HG03432 (cell line): ENCODE measurements around the gene SLC15A3.

ENCODE experiments used
- ATAC-seq: cut with Tn5 transposase; IDR thresholded peaks from one replicate; pipeline ENCODE4 v1.9.1; 2021; ENCODE audit warnings: mild to moderate bottlenecking, moderate library complexity; ENCODE audit not compliant: unreplicated experiment

The SLC15A3 gene

DNA sequence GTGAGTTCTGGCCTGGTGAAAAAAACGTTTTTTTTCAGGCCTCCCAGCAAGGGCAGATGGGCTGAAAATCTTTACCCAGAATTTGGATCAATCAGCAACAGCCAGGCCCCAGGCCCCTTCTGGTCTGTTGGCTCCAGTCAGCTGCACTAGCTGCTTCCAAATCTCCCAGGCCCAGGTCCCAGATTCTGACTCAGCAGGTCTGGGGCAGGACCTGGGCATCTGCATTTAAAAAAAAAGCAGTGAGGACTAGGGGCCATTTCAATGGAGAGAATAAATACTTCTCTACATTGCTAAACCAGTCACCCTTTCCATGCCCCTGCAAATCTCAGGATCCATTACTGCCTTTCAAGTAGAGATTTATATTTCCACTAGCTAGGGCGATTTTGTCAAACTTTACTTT lies 4.3 kb downstream of the SLC15A3 start:
- no peak for ATAC-seq

DNA sequence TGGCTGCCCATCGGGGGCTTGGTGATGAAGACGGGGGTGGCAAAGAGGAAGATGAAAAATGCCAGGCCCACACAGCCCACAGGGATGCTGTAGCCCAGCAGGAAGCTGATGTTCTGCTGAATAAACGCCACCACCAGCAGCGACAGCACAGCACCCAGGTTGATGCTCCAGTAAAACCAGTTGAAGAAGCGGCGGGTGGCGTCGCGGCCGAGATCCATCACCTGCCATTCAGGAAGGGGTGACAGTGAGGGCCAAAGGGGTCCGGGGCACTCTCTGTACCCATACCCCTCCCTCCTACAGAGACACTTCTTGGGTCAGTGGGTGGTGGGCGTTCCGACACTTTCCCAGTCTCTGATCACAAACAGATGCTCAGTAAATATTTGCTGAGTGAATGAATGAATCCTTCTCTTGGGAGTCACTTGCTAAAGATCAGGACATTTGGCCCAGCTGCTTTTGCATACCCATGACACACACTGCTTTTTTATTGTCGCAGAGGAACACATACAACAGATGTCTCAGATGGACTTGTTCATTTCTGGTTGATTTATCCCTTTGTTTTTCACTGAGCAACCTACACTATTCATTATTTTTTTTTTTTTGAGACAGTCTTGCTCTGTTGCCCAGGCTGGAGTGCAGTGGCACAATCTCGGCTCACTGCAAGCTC lies 5.2 kb downstream of the SLC15A3 start:
- ATAC-seq: no peak

DNA sequence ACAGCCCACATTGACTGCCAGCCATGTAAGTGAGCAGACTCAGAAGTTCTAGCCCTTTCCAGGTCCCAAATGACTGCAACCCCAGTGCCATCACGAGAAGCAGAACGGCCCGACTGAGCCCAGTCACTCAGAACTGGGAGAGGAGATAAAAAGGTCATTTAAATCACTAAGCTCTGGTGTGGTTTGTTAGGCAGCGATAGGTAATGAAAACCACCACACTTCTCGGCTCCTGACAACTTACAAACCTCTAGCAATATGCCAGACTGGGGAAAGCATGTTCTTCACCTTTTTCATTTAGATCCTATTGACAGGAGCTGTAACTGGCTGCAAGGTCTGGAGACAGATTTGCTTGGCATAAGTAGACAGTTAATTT lies 6.7 kb downstream of the SLC15A3 start:
- ATAC-seq: no peak

DNA sequence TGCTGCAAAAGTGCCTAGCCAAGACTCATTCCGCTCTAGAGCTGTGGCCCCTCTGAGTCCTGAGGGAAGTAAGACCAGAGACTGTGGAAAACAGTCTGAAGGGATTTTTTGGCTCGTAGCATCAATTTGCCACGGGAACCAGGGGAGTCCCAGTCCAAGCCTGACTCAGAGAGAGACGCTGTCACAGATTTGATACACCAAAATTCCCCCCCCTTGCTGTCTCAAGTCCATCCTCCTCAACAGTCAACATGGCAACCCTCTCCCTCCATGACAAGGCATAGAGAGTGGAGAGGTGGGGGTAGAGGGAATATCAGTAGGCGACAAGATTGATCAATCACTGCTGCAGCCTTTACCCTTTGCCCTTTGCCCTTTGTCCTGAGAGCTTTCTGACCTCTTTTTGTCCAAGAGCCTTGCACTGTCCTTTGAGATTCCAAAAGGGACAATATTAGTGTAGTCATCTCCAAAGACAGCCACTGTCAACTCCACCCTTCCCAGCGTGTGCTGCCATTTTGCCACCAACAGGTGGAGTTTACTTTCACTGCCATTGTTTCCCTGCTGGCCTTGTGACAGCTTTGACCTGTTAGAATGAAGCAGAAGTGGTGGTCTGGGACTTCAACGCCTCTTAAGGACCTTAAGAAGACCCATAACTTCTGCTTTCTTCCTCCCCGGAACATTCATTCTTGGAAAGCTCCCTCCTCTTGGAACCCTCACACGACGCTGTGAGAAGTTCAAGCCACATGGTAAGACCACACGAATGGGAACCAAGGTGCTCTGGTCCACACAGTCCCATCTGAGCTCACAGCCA lies 7.3 kb downstream of the SLC15A3 start:
- ATAC-seq: no peak

DNA sequence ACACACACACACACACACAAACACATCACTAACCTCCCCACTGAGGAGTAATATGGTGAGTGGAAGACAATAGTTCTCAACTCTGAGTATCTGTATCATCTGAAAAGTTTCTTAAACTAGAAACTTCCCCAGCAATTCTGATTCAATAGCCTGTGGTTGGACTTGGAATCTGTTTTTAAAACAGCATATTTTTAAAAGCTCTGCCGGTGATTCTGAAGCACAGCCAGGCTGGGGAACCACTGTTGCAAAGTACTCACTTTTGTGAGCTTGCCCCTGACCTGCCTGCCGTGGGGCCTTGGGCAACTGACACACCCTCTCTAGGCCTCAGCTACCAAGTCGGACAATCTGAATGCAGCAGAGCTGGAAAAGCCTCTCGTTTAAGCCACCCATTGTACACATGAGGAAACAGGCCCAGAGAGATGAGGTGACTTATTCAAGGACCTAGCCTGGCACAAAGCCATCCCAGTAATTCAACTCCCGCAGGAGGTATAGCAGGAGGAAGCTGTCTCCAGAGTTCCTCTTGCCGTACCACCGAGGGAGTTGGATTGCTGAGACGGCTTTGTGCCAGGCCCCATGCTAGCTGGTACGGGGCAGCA lies 8.9 kb downstream of the SLC15A3 start:
- ATAC-seq: no peak

DNA sequence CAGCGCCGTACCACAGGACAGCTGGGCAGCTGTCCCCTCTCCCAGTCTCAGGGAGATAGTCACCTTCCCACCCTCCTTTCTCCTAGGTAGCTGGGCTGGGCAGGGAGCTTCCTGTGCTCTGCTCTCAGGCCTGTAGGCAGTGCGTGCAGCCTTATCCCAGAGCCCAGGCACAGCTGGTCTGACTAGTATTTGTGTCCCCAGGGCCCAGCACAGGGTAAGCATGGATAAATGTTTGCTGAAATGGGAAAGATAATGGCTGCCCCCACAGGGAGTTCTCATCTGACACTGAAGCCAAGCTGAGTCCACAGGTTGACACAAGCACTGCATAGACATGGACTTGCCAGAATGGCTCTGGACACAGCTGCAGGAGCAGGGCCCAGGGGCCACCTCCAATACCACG lies 9.8 kb downstream of the SLC15A3 start:
- no peak for ATAC-seq

DNA sequence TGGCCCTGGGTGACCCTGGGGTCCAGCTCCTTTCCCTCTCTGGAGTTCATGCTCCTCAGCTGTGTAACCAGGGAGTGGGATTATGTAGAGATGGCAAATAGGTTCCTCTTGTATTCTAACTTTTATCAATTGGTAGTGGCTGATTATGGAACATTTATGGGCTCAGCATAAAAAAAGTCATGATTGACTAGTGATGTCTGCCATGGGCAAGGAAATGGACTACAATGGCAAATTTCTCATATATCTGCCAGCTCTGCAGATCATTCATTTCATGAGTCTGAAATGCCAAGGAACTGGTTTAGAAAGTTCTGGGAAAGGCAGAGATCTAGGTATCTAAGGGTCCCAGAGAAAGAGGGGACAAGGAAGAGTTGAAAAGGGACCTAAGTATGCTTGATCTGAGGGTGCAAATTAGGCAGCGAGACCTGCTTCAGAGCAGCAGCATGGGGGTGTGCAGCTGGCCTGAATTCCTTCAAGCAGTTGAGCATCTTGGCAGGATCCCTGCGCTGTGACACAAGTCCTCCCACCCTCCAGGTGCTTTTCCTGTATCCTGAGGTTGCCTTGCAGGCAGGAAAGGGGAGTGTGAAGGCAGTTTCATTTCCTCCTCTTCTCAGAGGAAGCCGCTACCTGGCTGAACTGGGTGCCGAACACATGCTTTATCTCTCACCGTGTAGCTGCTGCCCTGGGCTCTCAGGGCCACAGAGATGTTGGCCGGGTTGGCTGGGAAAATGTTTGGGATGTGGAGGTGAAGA lies 10.4 kb downstream of the SLC15A3 start:
- no peak for ATAC-seq

DNA sequence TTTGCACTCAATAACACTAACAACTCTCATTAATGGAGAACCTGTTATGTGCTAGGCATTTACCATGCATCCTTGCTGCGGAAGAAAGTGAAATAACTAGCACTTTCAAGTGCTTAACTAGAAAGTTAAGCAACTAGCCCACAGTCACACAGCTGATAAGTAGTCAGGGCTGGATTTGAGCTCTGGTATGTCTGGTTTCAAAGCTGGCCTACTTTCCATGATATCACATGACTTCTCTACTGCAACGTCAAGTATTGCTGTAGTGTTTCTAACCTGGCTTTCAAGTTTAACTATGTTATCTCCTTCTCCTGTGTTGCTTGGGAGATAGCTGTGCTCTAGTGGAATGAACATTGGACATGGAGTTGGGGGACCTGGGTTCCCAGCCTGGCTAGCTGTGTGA lies 12.1 kb downstream of the SLC15A3 start:
- no peak for ATAC-seq

DNA sequence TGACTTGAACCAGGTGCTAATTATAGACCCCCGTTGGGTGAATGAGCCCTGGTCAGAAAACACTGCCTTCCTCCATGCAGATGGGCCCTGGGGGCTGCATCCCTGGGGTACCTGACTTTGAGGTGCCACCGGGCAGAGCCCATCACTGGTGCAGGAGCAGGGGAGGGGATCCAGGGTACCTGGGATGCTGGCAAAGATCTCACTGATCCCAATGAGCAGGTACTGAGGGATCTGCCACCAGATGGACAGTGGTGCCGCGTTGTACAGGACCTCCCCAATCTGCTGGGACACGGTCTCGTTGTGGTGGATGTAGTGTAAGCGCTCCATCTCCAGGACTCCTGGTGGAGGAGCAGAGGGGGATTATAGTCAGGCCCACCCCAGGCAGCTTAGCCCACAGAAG lies 12.7 kb downstream of the SLC15A3 start:
- no peak for ATAC-seq

DNA sequence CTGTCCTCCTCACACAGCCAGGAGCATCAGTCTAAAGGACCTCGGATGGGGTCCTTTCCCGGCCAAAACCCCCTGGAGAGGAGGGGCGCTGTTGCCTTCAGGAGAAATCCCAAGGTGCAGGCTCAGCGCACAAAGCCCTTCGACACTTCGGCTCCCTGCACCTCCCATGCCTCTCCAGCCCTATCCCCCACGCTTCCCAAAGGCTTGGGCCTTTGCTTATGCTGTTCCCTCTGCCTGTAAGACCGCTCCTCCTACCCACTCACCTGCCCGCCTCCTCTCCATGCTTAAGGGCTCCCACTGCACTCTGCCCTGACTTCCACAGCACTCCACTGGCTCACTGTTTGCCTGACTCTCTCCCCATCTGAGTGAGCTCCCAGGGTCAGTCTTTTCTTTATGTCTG lies 13.5 kb downstream of the SLC15A3 start:
- no peak for ATAC-seq

DNA sequence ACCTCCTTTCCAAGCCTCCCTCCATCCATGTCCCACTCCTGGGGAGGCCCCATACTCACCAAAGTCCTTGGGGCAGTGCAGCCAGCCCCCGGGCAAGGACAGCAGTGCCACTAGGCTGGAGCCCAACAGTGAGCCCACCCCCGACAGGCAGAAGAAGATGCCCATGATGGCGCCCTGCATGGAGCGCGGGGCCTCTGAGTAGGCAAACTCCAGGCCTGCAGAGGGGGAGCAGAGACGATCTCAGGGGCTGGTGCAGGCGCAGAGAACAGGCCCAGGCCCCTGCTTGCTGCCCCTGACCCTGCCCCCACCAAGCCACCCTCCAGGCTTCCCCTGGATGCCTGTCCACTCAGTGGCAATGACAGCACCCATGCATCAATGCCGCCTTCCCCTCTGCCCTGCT lies 14.2 kb downstream of the SLC15A3 start:
- ATAC-seq: no peak

DNA sequence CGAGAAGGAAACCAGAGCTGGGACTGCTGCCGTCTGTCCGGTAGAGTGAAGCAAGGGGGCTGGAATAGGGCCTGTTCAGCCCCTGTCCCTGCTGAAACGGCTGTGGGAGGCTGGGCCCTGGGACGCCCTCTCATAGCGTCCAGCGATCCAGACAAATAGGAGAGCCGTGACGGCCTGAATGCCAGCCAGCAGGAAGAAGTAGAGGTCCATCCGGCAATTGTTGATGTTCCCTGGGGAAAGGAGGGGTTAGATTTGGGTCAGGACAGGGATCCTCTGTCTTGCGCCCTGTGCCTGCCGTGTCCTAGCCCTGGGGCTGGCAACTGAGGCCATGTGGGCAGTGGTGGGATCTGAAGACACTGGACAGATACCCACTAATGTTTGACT lies 14.8 kb downstream of the SLC15A3 start:
- no peak for ATAC-seq

DNA sequence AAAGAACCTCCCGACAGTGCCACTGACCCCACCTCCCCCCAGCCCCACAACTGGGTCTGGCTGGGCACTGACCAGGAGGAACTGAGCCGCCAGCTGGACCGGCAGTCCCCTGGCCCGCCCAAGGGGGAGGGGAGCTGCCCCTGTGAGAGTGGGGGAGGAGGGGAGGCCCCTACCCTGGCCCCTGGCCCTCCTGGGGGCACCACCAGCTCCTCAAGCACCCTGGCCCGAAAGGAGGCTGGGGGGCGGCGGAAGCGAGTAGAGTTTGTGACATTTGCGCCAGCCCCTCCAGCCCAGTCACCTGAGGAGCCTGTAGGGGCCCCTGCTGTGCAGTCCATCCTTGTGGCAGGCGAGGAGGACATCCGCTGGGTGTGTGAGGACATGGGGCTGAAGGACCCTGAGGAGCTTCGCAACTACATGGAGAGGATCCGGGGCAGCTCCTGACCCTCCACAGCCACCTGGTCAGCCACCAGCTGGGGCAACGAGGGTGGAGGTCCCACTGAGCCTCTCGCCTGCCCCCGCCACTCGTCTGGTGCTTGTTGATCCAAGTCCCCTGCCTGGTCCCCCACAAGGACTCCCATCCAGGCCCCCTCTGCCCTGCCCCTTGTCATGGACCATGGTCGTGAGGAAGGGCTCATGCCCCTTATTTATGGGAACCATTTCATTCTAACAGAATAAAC lies 15.4 kb downstream of the SLC15A3 start:
- ATAC-seq: no peak

DNA sequence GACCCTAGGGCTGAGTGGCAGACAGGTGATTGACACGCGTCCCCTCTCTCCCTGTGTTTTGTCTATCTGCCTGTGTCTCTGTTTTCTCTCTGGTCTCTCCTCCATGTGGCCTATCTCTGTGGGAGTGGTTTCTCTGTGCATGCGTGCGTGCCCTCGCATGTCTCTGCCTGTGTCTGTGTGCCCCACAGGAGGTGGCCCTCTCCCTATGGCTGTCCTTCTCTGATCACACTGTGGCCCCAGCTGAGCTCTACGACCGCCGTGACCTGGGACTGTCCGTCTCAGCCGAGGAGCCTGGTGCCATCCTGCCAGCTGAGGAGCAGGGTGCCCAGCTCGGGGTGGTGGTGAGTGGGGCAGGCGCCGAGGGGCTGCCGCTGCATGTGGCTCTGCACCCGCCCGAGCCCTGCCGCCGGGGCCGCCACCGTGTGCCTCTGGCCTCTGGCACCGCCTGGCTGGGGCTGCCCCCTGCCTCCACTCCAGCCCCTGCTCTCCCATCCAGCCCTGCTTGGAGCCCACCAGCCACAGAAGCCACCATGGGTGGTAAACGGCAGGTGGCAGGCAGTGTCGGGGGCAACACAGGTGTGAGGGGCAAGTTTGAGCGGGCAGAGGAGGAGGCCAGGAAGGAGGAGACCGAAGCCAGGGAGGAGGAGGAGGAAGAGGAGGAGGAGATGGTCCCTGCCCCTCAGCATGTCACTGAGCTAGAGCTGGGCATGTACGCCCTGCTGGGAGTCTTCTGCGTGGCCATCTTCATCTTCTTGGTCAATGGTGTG lies 16.1 kb downstream of the SLC15A3 start:
- no peak for ATAC-seq

DNA sequence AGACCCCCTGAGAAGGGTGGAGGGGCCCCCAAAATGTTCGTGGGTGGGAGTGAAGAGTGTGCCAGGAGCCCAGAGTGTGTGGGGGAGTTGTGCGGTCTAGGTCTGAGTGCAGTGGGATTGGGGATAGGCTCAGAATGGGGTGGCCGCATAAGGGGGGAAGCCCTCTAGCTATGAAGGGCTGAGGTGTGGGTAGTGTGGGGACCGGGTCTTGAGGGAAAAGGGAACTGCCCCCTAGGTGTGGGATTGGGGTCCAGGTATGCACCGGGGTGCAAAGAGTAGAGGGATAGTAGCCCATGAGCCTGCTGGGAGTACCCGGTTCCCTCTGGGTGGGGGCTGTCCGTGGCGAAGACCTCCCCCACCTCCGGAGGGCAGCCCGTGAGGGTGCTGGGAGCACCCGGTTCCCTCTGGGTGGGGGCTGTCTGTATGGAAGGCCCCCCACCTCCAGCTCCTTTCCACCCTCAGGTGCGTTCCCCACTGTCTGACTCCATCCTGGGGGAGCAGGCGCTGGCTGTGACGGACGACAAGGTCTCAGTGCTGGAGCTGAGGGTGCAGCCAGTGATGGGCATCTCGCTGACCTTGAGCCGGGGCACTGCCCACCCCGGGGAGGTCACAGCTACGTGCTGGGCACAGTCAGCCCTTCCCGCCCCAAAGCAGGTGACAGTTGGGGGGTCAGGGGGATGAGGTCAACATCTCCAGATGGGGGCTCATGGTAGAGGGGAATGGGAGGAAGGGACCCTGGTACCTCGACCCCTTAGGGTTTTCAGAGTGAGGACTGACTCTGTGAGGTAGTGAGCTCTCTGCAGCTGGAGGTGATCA lies 17.0 kb downstream of the SLC15A3 start:
- ATAC-seq: no peak

DNA sequence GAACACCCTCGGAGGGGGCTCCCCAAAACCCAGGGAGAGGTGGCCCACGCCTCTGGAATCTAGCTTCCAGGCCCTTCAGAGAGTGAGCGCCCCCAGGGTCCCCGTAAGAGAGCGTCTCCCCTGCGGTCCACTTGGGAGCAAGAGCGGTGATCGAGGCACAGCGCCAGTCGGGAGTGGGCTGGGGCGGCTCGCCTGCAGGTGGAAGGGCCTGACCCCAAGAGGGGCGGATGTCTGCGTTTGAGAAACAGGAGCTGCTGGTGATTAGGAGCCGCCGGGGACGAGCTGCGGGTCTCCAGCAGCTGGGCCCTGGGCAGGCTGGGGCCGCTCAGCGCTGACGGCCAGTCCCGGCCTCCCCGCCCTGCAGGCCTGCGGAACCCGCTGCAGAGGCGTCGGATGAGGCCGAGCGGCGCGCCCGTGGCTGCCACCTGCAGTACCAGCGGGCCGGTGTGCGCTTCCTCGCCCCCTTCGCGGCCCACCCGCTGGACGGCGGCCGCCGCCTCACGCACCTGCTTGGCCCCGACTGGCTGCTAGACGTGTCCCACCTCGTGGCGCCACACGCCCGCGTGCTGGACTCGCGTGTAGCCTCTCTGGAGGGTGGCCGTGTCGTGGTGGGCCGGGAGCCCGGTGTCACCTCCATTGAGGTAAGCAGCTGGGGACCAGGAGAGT lies 17.7 kb downstream of the SLC15A3 start:
- ATAC-seq: no peak

DNA sequence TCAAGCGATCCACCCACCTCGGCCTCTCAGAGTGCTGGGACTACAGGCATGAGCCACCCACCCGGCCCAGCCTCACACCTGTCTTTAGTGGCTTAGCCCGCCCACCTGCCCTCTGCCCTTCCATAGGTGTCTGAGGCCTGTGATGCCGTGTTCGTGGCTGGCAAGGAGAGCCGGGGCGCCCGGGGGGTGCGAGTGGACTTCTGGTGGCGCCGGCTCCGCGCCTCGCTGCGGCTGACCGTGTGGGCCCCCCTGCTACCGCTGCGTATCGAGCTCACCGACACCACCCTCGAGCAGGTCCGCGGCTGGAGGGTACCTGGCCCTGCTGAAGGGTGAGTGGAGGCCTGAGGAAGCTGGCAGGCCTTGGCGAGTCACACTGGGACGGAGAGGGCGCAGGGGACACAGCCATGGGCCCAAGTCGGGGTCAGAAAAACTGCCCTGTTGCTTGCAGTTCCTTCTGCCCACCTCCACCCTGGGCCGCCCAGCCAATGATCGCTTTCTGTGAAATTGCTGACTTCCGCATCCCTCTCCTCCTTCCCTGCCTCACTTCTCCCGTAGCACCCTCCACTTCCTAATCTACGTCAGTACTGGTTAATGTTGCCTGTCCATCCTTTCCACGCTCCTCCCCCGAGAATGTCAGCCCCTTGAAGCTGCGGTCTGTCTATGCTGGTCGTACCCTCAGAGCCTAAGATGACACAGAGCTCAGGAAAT lies 18.4 kb downstream of the SLC15A3 start:
- no peak for ATAC-seq

DNA sequence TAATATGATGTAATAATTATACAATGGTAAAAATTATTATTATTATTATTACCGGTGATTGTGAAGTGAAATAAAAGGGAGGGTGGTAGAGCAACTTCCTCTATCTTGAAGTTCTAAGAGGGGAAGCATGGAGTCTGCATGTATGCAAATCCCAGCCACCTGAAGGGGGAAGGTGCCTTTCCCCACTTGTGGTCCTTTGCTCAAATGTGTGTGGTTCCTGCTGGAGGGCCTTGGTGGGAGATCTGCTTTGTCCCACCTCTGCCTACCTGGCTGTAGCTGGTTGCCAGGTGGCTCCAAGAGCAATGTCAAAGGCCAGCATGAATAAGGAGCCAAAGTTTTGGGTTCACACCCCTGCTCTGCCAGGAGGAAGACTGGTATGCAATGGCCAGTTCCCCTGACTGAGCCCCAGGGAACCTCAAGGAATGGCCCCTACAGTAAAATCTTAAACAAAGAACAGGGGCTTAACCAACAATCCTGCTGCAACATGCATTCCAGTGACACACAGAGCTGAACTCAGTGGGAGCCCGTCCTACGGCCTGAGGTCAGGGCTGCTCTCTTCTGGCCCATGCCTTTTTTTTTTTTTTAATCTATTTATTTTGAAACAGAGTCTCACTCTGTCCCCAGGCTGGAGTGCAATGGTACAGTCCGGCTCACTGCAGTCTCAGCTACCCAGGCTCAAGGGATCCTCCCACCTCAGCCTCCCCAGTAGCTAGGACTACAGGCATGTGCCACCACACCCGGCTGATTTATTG lies 19.2 kb downstream of the SLC15A3 start:
- ATAC-seq: no peak
